Measurements from ENCODE around the gene CEP152.

Gene CEP152

GRCh38 chr15:48802257-48802656 lies 8.6 kb downstream of the CEP152 start:
- Histone ChIP-seq H3K79me2 (ENCODE audit: low read length) (peaks cover 63% of the 10 kb centered on the region), H4K20me1 (ENCODE audit: insufficient read depth, low read length) (0 out of 2 replicates have a peak, but pooled peaks cover 10% of the 10 kb centered on the region), H3K4me2 (ENCODE audit: low read length) (no peak overlapping the region), H3K27me3 (ENCODE audit: low read depth, low read length) (no peaks in the 10 kb centered on the region), H3K27ac (ENCODE audit: low read length) (no peak overlapping the region), H2AFZ (ENCODE audit: low read depth, low read length) (no peak overlapping the region), H3K9me3 (ENCODE audit: insufficient read depth, low read length) (no peaks in the 10 kb centered on the region), H3K36me3 (replicated peaks; ENCODE audit: low read depth, low read length) (peaks cover 13% of the 10 kb centered on the region), H3K4me1 (ENCODE audit: low read length) (0 out of 2 replicates have a peak, but pooled peaks cover 3% of the 10 kb centered on the region), H3K4me3 (ENCODE audit: low read length) (no peak overlapping the region), H3K9ac (ENCODE audit: low read length) (no peak overlapping the region)
- TF ChIP-seq, protein P1, sequence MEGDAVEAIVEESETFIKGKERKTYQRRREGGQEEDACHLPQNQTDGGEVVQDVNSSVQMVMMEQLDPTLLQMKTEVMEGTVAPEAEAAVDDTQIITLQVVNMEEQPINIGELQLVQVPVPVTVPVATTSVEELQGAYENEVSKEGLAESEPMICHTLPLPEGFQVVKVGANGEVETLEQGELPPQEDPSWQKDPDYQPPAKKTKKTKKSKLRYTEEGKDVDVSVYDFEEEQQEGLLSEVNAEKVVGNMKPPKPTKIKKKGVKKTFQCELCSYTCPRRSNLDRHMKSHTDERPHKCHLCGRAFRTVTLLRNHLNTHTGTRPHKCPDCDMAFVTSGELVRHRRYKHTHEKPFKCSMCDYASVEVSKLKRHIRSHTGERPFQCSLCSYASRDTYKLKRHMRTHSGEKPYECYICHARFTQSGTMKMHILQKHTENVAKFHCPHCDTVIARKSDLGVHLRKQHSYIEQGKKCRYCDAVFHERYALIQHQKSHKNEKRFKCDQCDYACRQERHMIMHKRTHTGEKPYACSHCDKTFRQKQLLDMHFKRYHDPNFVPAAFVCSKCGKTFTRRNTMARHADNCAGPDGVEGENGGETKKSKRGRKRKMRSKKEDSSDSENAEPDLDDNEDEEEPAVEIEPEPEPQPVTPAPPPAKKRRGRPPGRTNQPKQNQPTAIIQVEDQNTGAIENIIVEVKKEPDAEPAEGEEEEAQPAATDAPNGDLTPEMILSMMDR (IDR thresholded peaks at IDR 0.05; ENCODE audit: low read depth, low read length), result no peak
- TF ChIP-seq EZH2phosphoT487 (IDR thresholded peaks at IDR 0.05; ENCODE audit: low read depth), result no peak

GRCh38 chr15:48800811-48801455 lies 9.9 kb downstream of the CEP152 start:
- Histone ChIP-seq H3K27ac (ENCODE audit: low read length) (no peak overlapping the region), H3K36me3 (replicated peaks; ENCODE audit: low read depth, low read length) (peaks cover 16% of the 10 kb centered on the region), H3K9me3 (ENCODE audit: insufficient read depth, low read length) (no peaks in the 10 kb centered on the region), H3K9ac (ENCODE audit: low read length) (no peak overlapping the region), H3K79me2 (ENCODE audit: low read length) (peaks cover 50% of the 10 kb centered on the region), H4K20me1 (ENCODE audit: insufficient read depth, low read length) (0 out of 2 replicates have a peak, but pooled peaks cover 8% of the 10 kb centered on the region), H3K4me2 (ENCODE audit: low read length) (no peak overlapping the region), H3K4me3 (ENCODE audit: low read length) (no peak overlapping the region), H3K4me1 (ENCODE audit: low read length) (no peaks in the 10 kb centered on the region), H2AFZ (ENCODE audit: low read depth, low read length) (no peak overlapping the region), H3K27me3 (ENCODE audit: low read depth, low read length) (no peaks in the 10 kb centered on the region)
- TF ChIP-seq EZH2phosphoT487 (IDR thresholded peaks at IDR 0.05; ENCODE audit: low read depth), result no peak
- TF ChIP-seq, protein P1 (IDR thresholded peaks at IDR 0.05; ENCODE audit: low read depth, low read length), result peak; percentile 49

DNA sequence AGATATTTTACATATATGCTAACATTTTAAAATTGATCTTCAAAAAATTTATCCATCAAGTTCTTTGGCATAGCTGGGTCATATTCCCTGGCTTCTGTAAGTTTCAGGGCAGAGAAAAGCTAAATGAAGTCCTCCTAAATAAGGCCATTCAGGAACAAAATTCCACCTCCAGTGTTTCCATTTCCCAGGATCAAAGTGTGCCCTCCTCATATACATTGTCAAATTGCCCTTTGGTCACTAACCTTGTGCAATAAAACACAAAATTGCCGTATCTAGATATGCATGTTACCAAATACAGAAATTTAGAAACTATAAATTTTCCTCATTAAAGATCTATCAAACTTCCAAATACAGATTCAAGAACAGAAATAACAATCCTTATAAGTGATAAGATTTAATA lies 10.6 kb downstream of the CEP152 start:
- H3K27me3 ChIP-seq (ENCODE audit: low read depth, low read length), result no peaks in the 10 kb centered on the region
- H3K9ac ChIP-seq (ENCODE audit: low read length), result no peak overlapping the region
- H3K36me3 ChIP-seq (replicated peaks; ENCODE audit: low read depth, low read length), result peaks cover 12% of the 10 kb centered on the region
- H4K20me1 ChIP-seq (ENCODE audit: insufficient read depth, low read length), result 0 out of 2 replicates have a peak, but pooled peaks cover 8% of the 10 kb centered on the region
- H3K4me2 ChIP-seq (ENCODE audit: low read length), result no peak overlapping the region
- peaks cover under 1% of the 10 kb centered on the region for H3K4me1 ChIP-seq (ENCODE audit: low read length)
- no peak overlapping the region for H2AFZ ChIP-seq (ENCODE audit: low read depth, low read length)
- H3K79me2 ChIP-seq (ENCODE audit: low read length), result peaks cover 44% of the 10 kb centered on the region
- no peak overlapping the region for H3K4me3 ChIP-seq (ENCODE audit: low read length)
- no peak overlapping the region for H3K27ac ChIP-seq (ENCODE audit: low read length)
- TF ChIP-seq, protein P1 (IDR thresholded peaks at IDR 0.05; ENCODE audit: low read depth, low read length), result no peak
- no peak for TF ChIP-seq EZH2phosphoT487 (IDR thresholded peaks at IDR 0.05; ENCODE audit: low read depth)
- no peaks in the 10 kb centered on the region for H3K9me3 ChIP-seq (ENCODE audit: insufficient read depth, low read length)

- no peaks in the 10 kb centered on the region for H3K27me3 ChIP-seq (ENCODE audit: low read depth, low read length)
- H3K79me2 ChIP-seq (ENCODE audit: low read length), result peaks cover 31% of the 10 kb centered on the region
- H3K4me3 ChIP-seq (ENCODE audit: low read length), result no peak overlapping the region
- no peaks in the 10 kb centered on the region for H3K9me3 ChIP-seq (ENCODE audit: insufficient read depth, low read length)
- H3K4me1 ChIP-seq (ENCODE audit: low read length), result peaks cover 15% of the 10 kb centered on the region
- H3K9ac ChIP-seq (ENCODE audit: low read length), result no peak overlapping the region
- no peak overlapping the region for H3K4me2 ChIP-seq (ENCODE audit: low read length)
- H4K20me1 ChIP-seq (ENCODE audit: insufficient read depth, low read length), result 0 out of 2 replicates have a peak, but pooled peaks cover 8% of the 10 kb centered on the region
- TF ChIP-seq EZH2phosphoT487 (IDR thresholded peaks at IDR 0.05; ENCODE audit: low read depth), result no peak
- TF ChIP-seq, protein P1 (IDR thresholded peaks at IDR 0.05; ENCODE audit: low read depth, low read length), result no peak
- H3K27ac ChIP-seq (ENCODE audit: low read length), result no peak overlapping the region
- peaks cover 8% of the 10 kb centered on the region for H3K36me3 ChIP-seq (replicated peaks; ENCODE audit: low read depth, low read length)
- no peak overlapping the region for H2AFZ ChIP-seq (ENCODE audit: low read depth, low read length)
These were observed 12.6 kb downstream of the CEP152 start for GRCh38 chr15:48798319-48798718.
